ENCODE results near the gene GALE. TPM values are rescaled to one million over a fixed set of nuclear protein-coding genes. Genes with fewer than 3 reads are reported as not detected.
A peak's percentile ranks its signal among the peaks of the same experiment; 100 is the strongest.

GALE gene
- total RNA-seq, 2 experiments from 2014 or later: 48.6 to 51.8 TPM

GRCh38 chr1:23757812-23758211 is 42.7 kb downstream of the GALE start:
- Mint-ChIP-seq H3K27ac (no peak overlapping the region), H3K27me3 (no peaks in the 10 kb centered on the region), H3K4me1 (peaks cover 6% of the 10 kb centered on the region), H3K9me3 (no peaks in the 10 kb centered on the region), H3K36me3 (peaks cover 17% of the 10 kb centered on the region), H3K4me3 (no peak overlapping the region)
- DNase-seq: no peak

GRCh38 chr1:23756676-23757075 is 43.9 kb downstream of the GALE start:
- Mint-ChIP-seq H3K27ac (no peak overlapping the region), H3K36me3 (peaks cover 17% of the 10 kb centered on the region), H3K4me3 (no peak overlapping the region), H3K4me1 (peaks cover 6% of the 10 kb centered on the region), H3K27me3 (no peaks in the 10 kb centered on the region), H3K9me3 (no peaks in the 10 kb centered on the region)
- DNase-seq: no peak

- Mint-ChIP-seq H3K36me3 (peaks cover 25% of the 10 kb centered on the region), H3K4me1 (peaks cover 8% of the 10 kb centered on the region), H3K9me3 (no peaks in the 10 kb centered on the region), H3K4me3 (no peak overlapping the region), H3K27ac (peak overlapping the region; percentile 34), H3K27me3 (no peaks in the 10 kb centered on the region)
- DNase-seq: no peak
These were observed 47.6 kb downstream of the GALE start for GRCh38 chr1:23752909-23753308.

DNA sequence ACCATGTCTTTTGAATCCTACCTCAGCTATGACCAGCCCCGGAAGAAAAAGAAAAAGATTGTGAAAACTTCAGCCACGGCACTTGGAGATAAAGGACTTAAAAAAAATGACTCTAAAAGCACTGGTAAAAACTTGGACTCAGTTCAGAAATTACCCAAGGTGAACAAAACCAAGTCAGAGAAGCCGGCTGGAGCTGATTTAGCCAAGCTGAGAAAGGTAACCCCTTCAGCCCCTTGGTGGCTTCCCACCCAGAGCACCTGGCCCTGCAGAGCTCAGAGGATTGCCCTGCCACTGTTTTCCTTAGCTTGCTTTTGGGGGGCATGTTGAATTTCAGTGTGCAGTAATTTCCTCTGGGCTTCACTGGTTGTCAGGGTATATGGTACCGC is 48.7 kb downstream of the GALE start:
- H3K27me3 Mint-ChIP-seq: no peaks in the 10 kb centered on the region
- no peak for DNase-seq
- no peak overlapping the region for H3K4me3 Mint-ChIP-seq
- H3K27ac Mint-ChIP-seq: no peak overlapping the region
- H3K36me3 Mint-ChIP-seq: peaks cover 27% of the 10 kb centered on the region
- H3K4me1 Mint-ChIP-seq: peaks cover 19% of the 10 kb centered on the region
- no peaks in the 10 kb centered on the region for H3K9me3 Mint-ChIP-seq

DNA sequence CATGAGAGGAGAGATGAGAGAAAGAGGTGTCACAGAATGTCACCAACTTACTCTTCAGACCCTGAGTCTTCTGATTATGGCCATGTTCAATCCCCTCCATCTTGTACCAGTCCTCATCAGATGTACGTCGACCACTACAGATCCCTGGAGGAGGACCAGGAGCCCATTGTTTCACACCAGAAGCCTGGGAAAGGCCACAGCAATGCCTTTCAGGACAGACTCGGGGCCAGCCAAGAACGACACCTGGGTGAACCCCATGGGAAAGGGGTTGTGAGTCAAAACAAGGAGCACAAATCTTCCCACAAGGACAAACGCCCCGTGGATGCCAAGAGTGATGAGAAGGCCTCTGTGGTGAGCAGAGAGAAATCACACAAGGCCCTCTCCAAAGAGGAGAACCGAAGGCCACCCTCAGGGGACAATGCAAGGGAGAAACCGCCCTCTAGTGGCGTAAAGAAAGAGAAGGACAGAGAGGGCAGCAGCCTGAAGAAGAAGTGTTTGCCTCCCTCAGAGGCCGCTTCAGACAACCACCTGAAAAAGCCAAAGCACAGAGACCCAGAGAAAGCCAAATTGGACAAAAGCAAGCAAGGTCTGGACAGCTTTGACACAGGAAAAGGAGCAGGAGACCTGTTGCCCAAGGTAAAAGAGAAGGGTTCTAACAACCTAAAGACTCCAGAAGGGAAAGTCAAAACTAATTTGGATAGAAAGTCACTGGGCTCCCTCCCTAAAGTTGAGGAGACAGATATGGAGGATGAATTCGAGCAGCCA is 49.3 kb downstream of the GALE start:
- Mint-ChIP-seq H3K27me3 (no peaks in the 10 kb centered on the region), H3K4me1 (peaks cover 22% of the 10 kb centered on the region), H3K9me3 (no peaks in the 10 kb centered on the region), H3K36me3 (peaks cover 31% of the 10 kb centered on the region), H3K4me3 (no peak overlapping the region), H3K27ac (no peak overlapping the region)
- peak; percentile 25 for DNase-seq

DNA sequence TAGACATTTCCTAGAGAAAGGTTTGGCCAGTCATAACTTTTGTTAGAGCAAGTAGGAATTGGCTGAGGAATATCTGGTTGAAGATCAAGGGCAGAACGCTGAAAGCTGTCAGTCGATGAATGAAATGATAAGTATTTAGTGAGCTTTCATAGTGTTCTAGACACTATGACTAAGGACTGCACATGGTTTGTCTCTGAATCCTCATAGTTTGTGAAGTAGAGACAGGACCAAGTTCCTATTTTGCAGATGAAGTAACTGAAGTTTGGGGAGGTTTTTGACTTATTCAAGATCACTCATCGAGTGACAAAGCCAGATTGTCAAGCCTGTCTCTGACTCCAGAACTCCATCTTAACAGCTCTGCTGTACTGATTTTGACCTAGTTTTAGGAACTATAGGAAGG is 52.5 kb downstream of the GALE start:
- Mint-ChIP-seq H3K9me3 (no peaks in the 10 kb centered on the region), H3K27me3 (no peaks in the 10 kb centered on the region), H3K4me3 (no peak overlapping the region), H3K4me1 (peaks cover 37% of the 10 kb centered on the region), H3K27ac (peak overlapping the region; percentile 49), H3K36me3 (peaks cover 30% of the 10 kb centered on the region)
- DNase-seq: no peak

Other genes starting within 250 kb of the GALE start
- gene ID3, start 241.3 kb downstream of the GALE start, total RNA-seq: 10 to 100 TPM; 59.1 to 59.5 TPM
- gene RPL11, start 108.9 kb downstream of the GALE start, total RNA-seq: 1,000 to 10,000 TPM; 1,457 to 1,518 TPM
- gene ELOA, start 57.3 kb downstream of the GALE start, total RNA-seq: 10 to 100 TPM; 58.5 to 60.6 TPM
- gene PITHD1, start 22.3 kb downstream of the GALE start, total RNA-seq: 10 to 100 TPM; 89.1 to 92.3 TPM
- gene LYPLA2, start 9.6 kb downstream of the GALE start, total RNA-seq: 10 to 100 TPM; 76.8 to 79.5 TPM
- 10 to 100 TPM; 29.2 to 30.3 TPM for gene HMGCL, start 24.7 kb upstream of the GALE start, total RNA-seq
- 1 to 10 TPM; 4.7 to 5.1 TPM for gene FUCA1, start 67.5 kb upstream of the GALE start, total RNA-seq
- under 1 TPM; 0.16 to 0.28 TPM for gene CNR2, start 112.6 kb upstream of the GALE start, total RNA-seq
- 100 to 1,000 TPM; 162 to 165 TPM for gene PNRC2, start 159.1 kb upstream of the GALE start, total RNA-seq
- gene SRSF10, start 179.6 kb upstream of the GALE start, total RNA-seq: 100 to 1,000 TPM; 229 to 234 TPM

Data from activated naive CD8-positive, alpha-beta T cell treated with anti-CD3 and anti-CD28 coated beads for 36 hours (primary cell).